COLO668 (cell line): Measurements from ENCODE around the gene CCDC91.
"Not testable (repeated sequence)": the region's sequence is repeated elsewhere in the genome, so short reads cannot be mapped to it uniquely, and the experiment has no call there.

Experiments used
- DNase-seq: peaks from one replicate; lab custom pipeline; 2025; ENCODE audit not compliant: unreplicated experiment; lab: John Stamatoyannopoulos, UW

CCDC91 gene

DNA sequence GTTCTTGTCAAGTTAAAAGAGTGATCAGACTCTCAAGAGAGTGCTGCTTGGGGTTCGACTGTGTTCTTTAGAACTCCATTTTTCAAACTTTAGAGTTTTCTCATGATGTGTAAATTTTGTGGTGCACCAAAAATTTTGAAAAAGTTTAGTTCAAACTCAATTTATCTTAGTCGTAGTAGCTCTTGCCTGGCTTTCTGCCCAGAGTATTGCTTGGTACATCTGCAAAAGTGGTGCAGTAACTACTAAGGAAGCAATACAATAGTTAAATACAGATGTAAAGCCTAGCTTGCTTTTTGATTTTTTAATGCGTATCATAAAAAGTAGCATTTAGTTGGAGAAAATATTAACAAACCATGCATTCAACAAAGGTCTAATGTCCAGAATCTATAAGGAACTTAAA lies 9.5 kb upstream of the CCDC91 start:
- no peak for DNase-seq

DNA sequence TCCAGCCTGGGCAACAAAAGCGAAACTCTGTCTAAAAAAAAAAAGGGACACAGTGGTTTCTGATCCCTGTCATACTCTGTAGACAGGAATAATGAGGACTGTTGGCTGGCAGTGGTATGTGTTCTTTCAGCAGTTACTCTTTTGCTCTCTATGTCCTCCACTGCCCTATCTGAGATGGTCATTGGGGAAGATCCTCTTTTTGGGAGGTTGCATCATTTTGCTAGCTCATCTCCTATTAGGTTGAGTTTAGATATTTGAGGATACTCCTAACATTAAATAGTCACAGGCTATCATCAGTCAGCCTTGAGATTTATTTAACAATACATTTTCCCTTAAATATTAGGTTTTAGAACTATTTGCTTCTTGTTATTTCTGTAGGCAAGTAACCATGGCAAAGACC lies 5.9 kb upstream of the CCDC91 start:
- no peak for DNase-seq

DNA sequence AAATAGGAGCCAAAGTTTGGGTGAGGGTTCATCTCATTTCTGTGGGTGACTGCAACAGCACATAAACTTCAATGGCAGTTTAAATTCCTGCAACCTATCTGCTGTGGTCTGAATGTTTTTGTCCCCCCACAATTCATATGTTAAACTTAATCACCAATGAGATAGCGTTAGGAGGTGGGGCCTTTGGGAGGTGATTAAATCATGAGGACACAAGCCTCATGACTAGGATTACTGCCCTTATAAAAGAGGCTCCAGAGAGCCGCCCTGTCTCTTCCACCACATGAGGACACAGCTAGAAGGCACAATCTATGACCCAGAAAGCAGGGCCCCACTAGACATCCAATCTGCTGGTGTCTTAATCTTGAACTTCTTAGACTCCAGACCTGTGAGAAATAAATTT lies 3.8 kb upstream of the CCDC91 start:
- DNase-seq = no peak

DNA sequence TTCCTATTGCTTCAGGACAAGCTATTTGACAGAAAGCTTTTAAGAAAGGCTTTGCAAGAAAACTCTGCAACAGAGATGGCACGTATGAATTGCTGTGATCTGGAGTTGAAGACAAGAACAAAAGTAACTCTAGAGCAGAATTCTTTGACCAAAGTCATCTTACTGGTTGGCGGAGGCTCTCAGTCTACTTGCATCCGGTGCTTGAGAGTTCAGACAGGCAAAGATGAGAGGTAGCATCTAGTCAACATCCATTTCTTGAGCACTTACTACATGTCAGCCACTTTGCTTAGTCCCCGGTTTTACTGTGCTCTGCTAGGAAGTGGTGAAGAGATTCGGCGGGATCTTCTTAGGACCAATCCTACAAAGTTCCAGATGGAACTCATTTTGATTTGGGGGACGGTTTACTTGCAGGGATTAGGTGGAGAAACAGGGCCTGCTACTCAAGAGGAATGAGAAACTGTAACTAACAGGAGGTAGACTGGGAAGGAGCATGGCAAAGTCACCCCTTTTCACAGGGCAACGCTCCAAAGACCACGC lies 404 bp upstream of the CCDC91 start:
- DNase-seq = peak; percentile 13

DNA sequence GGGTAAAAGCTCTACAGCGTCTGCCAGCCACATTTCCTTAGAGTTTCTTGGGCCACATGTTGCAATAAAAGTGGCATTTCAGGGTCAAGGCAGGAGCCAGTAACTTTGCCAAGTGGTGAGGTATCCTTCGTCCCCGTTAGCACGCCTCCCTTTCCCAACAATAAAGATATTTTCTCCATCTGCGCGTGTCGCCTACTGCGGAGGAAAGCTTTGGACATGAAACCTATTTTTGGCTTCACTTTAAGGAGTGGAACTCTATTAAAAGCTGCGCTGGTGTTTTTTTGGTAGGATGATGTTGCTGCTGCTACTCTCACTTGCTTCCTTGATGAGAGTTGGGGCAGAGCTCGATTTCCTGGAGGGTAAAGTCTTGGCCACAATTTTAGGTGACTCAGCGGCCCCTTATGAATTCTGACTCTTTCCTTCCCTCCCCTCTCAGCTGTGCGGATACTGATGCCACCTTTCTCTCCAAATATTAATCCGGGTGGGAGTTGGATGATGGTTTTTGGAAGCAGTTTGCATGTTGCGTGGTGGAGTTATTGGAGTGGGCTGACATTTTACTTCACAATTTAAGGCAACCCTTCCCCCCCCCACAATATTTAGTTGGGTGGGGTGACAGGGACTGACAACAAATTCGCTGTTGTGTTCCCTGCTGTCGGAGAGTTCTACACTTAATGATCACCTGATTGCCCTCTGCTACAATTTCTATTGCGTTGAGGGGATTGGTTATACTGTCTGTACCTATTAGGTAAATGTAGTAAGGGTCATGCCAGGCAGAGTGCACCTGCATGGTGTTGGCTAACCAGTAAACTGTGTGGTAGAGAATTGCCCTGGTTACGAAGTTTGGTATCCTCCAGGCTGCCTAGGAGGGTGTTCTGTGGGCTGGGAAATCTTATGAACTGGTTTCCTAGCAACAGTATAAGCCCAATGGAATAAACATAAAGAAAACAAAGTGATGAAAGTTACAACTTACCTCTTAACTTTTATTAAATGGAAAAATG lies 1.1 kb downstream of the CCDC91 start:
- peak; percentile 17 for DNase-seq

DNA sequence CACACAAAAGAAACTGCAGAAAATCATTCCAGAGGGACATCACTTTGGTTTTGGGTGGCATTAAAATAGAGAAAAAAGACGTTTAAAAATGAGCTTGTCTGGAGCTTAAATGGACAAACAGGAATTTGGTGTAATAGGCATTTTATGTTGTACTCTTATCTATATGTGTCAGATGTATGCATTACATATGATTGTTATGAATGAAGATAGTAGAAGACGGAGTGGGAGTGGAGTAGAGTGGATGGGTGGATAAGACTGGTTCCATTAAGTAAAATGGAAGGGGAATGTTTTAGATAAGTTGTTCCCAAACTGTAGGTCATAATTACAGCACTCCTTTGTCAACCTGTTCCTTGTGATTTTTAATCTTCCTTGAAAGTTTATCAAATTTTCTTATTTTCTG lies 1.9 kb downstream of the CCDC91 start:
- no peak for DNase-seq

DNA sequence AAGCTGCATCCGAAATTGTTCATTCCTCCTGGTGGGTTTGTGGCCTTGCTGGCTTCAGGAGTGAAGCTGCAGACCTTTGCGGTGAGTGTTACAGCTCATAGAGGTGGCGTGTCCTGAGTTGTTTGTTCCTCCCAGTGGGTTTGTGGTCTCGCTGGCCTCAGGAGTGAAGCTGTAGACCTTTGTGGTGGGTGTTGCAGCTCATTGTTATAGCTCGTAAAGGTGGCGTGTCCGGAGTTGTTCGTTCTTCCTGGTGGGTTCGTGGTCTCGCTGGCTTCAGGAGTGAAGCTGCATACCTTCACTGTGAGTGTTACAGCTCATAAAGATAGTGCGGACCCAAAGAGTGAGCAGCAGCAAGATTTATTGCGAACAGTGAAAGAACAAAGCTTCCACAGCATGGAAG lies 4.4 kb downstream of the CCDC91 start:
- not testable (repeated sequence) for DNase-seq

DNA sequence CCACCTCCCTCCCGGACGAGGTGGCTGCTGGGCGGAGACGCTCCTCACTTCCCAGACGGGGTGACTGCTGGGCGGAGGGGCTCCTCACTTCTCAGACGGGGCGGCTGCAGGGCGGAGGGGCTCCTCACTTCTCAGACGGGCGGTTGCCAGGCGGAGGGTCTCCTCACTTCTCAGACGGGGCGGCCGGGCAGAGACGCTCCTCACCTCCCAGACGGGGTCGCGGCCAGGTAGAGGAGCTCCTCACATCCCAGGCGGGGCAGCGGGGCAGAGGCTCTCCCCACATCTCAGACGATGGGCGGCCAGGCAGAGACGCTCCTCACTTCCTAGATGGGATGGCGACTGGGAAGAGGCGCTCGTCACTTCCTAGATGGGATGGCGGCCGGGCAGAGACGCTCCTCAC lies 10.9 kb downstream of the CCDC91 start:
- not testable (repeated sequence) for DNase-seq

DNA sequence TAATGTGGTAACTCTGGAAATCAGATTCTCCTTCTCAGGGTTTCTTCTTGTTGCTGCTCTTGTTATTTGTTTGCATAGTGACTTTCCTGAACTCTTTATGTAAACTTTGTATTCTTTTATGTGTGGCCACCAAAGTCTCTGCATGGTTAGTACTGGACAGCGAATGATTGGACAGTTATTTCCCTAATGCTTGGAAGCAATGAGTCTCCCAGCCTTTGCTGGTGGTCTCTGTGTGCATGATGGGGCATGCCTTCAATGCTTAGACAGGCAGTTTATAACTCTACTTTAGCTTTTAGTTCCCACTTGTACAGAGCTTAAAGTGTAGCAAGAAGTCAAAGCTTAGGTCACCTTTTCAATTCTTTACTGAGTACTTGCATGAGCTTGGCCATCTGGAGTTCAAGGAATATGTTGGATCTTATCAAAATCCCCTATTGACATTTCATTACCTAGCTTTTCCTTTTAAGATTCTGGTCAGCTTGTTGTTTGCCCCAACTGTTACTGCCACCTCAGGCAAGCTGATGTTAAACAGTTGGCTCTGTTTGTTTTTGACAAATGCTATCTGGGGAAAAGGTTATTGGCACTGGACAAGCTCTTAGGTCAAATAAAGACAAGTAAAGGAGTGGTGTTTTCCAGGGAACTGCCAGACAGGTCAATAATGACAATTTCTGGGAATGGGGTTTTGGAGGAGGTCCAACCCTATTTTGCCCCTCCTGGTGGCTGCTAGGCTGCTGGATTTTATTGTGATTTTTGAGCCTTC lies 12.3 kb downstream of the CCDC91 start:
- DNase-seq = no peak

DNA sequence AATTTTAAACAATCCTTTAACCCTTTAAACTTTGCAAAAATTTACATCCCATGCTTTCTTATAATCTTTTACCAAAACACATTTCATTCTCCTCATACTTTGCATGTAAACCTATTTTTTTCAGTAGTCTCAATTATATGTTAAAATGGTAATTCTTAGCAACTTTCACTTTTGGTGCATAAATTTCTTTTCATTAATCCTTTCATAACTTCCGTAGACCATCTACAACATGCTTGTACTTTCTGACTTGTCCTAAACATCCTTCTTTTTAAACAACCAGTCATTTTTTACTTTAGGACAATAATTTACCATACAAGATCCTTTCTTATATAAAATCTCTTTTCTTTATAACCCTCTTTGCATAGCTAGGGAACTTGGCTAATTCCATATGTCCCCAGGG lies 19.5 kb downstream of the CCDC91 start:
- no peak for DNase-seq

DNA sequence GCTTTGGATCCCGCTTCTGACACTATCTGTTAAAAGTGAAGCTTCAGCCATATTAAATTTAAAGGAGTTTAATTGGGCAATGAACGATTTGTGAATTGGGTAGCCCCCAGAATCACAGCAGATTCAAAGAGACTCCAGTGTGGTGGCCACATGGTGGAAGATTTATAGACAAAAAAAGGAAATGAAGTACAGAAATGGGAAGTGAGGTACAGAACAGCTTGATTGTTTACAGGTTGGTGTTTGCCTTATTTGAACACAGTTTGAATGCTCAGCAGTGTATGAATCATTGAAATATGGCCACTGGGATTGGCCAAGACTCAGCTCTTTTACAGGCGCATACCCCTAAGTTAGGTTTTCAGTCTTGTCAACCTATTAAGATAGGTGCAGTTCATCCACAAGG lies 21.9 kb downstream of the CCDC91 start:
- no peak for DNase-seq

DNA sequence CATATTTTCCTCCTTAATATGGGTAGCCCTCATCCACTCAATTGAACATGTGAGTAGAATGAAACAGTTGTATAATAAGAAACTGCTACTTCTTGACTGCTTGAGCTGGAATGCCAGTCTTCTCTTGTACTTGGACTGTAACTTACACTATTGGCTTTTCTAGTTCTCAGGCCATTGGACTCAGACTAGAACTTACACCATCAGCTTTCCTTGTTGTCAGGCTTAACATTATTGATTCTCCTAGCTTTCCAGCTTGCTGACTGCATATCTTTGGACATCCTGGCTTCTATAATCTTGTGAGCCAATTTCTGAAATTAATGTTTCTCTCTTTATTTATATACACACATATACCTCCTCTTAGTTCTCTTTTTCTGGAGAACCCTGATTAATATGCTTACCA lies 24.8 kb downstream of the CCDC91 start:
- no peak for DNase-seq

DNA sequence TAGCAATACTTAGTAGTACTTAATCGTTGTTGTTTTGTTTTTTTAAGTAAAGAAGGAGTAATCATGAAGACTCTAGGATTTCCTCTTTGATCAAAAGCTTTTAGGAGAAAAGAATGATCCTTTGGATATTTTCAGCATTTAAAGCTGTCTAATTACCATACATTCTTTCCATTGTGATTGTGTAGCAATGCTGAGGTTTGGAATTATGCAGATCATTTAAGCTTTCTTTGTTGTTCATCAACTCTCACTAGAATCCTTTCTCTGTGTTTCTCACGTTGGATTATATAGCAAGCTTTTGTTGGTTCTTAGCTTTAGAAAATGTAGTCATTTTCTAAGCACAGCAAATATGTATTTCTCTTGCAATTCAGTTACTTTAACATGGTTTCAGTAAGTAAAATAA lies 25.8 kb downstream of the CCDC91 start:
- no peak for DNase-seq

DNA sequence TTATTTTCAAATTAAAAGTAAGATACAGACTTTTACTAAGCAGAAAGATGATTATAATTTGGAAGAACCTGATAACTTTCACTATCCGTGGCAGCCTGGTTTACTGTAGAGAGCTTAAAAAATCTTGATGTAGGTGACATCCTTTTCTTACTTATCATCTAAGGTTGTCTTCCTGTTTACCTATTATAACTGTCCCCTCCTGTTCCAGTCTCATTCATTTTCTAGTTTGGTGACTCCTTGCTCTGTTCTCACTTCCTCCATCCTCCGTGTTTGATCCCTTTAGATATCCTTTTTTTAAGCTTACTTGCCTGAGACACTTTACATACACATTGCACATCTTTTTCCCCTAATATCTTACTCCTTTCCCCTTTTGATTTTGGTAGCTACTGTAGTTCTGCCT lies 27.5 kb downstream of the CCDC91 start:
- no peak for DNase-seq

DNA sequence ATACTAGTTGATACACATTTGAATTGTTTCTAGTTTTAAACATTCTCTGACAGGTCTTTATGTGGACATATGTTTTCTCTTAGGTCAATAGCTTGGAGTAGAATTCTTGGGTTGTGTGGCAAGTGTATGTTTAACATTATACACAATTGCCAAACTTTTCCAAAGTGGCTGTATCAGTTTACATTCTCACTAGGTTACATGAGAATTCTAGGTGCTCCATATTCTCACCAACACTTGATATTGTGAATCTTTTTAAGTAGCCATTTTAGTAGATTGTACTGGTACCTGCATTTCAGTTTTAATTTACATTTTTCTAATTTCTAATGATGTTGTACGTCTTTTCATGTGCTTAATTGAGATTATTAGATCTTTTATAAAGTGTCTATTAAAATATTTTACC lies 28.6 kb downstream of the CCDC91 start:
- DNase-seq = no peak

DNA sequence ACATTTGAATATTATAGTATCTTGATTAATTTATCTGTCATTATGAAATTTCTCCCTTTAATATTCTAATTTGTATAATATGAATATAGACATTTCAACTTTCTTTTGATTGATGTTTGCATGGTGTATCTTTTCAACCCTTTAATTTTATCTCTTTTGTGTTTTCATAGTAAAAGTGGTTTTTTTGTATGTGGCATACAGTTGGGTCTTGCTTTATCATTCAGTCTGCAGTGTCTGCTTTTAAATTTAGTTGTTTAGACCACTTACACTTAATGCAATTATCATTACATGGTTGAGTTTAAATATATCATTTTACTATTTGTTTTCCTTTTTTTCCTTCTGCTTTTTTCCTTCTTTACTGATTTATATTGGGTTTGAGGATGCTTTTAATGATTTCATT lies 29.6 kb downstream of the CCDC91 start:
- DNase-seq = no peak

DNA sequence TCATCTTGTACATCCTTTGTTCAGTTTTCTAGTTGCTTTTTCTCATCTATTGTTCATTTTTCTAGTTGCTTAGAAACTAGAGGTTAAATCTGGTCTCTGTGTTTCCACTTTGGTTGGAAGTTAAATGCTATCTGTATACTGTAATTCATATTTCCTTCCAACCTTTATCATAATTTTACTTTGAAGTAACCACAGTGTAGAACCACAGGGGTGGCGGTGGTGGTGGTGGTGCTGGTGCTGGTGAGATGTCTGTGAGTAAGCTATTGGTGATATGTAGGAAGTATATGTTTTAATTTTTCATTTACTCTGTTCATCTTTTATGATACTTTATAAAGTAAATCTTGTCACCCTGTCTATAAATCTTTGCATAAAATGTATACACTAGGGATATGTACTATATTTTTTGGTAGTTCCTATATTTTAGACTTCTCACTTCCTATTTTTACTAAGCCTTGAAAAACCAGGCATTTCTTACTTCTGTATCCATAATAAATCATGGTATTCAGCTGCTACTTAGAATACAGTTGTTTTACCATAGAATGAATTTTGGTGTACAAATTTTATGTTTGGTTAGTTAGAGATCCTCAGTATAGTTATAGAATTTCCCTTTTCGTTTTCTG lies 31.9 kb downstream of the CCDC91 start:
- DNase-seq = no peak

DNA sequence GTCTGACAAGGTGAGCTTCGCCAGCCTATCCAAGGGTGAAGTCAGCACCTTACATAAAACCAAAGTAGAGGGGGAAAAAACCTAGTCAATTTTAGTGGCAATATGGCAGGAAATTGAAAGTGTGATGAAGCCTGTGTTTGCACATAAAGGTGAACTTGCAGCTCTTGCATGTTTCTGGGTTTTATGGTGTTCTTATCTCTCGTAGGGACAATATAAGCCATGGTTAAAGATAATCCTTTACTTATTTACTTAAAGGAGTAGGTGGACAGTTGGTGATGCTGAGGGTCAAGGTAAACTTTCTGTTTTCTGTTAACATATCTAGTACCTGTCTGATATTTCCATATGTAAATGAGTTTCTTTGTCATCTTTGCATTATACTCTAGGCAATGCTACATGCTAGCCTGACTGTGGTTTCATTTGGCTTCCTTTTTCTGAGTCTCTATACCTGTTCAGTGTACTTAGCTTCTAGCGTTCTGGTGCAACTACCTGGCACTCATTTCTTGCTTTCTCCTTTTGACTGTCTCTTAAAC lies 32.8 kb downstream of the CCDC91 start:
- no peak for DNase-seq

DNA sequence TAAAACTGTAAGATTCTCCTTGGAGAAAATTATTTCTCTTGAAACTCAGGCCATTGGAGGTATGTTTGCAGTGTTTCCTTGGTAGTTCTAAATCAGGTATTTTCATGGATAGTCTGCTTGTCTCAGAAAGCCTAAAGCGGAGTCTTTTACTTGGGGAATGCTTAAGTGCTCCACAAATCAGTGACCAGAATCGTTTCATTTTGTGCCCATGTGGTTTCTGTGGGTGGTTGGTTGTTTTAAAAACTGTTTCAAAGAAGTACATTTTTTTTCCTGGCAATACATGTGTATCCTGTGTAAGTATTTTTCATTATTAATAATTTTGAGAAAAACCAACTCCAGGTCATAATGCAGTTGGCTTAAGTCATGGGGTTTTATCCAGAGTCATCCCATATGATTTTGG lies 33.6 kb downstream of the CCDC91 start:
- no peak for DNase-seq

DNA sequence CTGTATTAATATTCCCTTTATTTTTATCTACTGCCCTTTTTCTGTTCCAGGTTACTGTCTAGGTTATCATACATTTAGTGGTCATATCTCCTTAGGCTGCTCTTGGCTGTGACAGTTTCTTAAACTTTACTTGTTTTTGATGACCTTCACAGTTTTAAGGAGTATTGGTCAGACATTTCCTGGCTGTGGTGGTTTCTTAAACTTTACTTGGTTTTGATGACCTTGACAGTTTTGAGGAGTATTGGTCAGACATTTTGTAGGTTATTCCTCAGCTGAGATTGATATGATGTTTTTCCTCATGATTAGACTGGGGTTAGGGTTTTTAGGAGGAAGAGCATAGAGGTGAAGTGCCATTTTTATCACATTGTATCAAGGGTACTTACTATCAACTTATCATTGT lies 36.4 kb downstream of the CCDC91 start:
- no peak for DNase-seq

DNA sequence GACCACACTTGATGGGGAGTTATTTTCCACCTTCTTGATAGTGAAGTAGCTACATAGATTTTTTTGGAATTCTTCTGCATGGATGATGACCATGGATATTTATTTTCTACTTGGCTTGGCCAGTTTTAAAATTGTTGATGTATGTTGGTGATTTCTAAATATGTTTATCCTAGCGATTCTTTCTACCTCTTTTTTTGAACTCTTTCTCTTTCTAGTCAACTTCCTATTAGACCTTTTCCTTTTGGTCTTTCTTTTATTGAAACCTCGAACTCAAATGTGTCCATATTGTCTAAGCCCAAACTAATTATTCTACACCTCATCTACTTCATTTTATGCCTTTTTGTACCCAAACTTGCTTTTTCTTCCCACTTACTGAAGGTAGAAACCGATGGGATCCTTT lies 37.0 kb downstream of the CCDC91 start:
- DNase-seq = no peak
